GM18909 (cell line): ENCODE data around the gene CASZ1.

Experiments used
- ATAC-seq: cut with Tn5 transposase; IDR thresholded peaks from one replicate; pipeline ENCODE4 v1.9.1; 2021; ENCODE audit warnings: mild to moderate bottlenecking; ENCODE audit not compliant: unreplicated experiment, poor library complexity

CASZ1 gene

GRCh38 chr1:10693497-10694273 is 102.8 kb downstream of the CASZ1 start:
- ATAC-seq = peak; percentile 19

- ATAC-seq = no peak
Measured at GRCh38 chr1:10693152-10693496, 103.3 kb downstream of the CASZ1 start.

GRCh38 chr1:10692401-10693021 is 103.9 kb downstream of the CASZ1 start:
- no peak for ATAC-seq

- no peak for ATAC-seq
Measured at GRCh38 chr1:10691740-10692125, 104.7 kb downstream of the CASZ1 start.

- ATAC-seq = no peak
Measured at GRCh38 chr1:10691075-10691739, 105.2 kb downstream of the CASZ1 start.

- no peak for ATAC-seq
Measured at GRCh38 chr1:10690484-10690883, 106.0 kb downstream of the CASZ1 start.

GRCh38 chr1:10688409-10688786 is 108.0 kb downstream of the CASZ1 start:
- ATAC-seq = no peak

GRCh38 chr1:10687782-10688408 is 108.6 kb downstream of the CASZ1 start:
- no peak for ATAC-seq

GRCh38 chr1:10687251-10687651 is 109.2 kb downstream of the CASZ1 start:
- no peak for ATAC-seq

- no peak for ATAC-seq
Measured at GRCh38 chr1:10686404-10687040, 109.9 kb downstream of the CASZ1 start.

GRCh38 chr1:10685808-10686403 is 110.5 kb downstream of the CASZ1 start:
- no peak for ATAC-seq

- no peak for ATAC-seq
Measured at GRCh38 chr1:10685196-10685807, 111.1 kb downstream of the CASZ1 start.

- ATAC-seq = no peak
Measured at GRCh38 chr1:10684221-10684620, 112.2 kb downstream of the CASZ1 start.

GRCh38 chr1:10682449-10683309 is 113.8 kb downstream of the CASZ1 start:
- ATAC-seq = no peak

GRCh38 chr1:10682108-10682445 is 114.4 kb downstream of the CASZ1 start:
- ATAC-seq = no peak

GRCh38 chr1:10681296-10682107 is 114.9 kb downstream of the CASZ1 start:
- ATAC-seq = no peak

GRCh38 chr1:10680487-10680886 is 116.0 kb downstream of the CASZ1 start:
- ATAC-seq = no peak

GRCh38 chr1:10679496-10680220 is 116.8 kb downstream of the CASZ1 start:
- no peak for ATAC-seq
